Upper lobe of left lung (tissue), 4 donors: Measurements from ENCODE around the gene ADCY7.

Experiments
- CTCF ChIP-seq, 6 experiments: fragments of 450-650 bp in 4 of 6; fragments of 200-600 bp in 2 of 6; sonication (generic) in 2 of 6; IDR thresholded peaks; one replicate each; pipeline ENCODE4 v1.5.1; 2016 to 2019; ENCODE audit warnings: antibody characterized with exemption in 6 of 6
- POLR2A ChIP-seq, 4 donors: fragments of 450-650 bp; IDR thresholded peaks; one replicate each; pipeline ENCODE4 v1.5.1; 2016 to 2017; ENCODE audit warnings: antibody characterized with exemption in 4 of 4, mild to moderate bottlenecking in 2 of 4
- POLR2AphosphoS5 ChIP-seq, 2 donors: sonication (generic); formaldehyde crosslinking; IDR thresholded peaks; one replicate each; pipeline ENCODE4 v1.5.1; 2017; ENCODE audit warnings: antibody characterized with exemption in 2 of 2

- TF ChIP-seq POLR2A (IDR thresholded peaks at IDR 0.05): no peak
- TF ChIP-seq CTCF (IDR thresholded peaks at IDR 0.05): no peak
- no peak for TF ChIP-seq POLR2AphosphoS5 (IDR thresholded peaks at IDR 0.05)
Observed at GRCh38 chr16:50304467-50305440, 38.4 kb downstream of the ADCY7 start.
